ENCODE measurements around the gene CELF2. TPM values are rescaled to one million over a fixed set of nuclear protein-coding genes. Genes with fewer than 3 reads are reported as not detected.

Gene CELF2
- total RNA-seq, 1 donor from 2014 or later, result 3.8 TPM

- DNase-seq (ENCODE audit: low spot score, unreplicated experiment), result no peak
- peaks cover 5% of the 10 kb centered on the region for H3K4me1 Mint-ChIP-seq (ENCODE audit: low read depth)
- no peak for TF ChIP-seq CTCF (IDR thresholded peaks at IDR 0.05; ENCODE audit: unreplicated experiment)
- no peak overlapping the region for H3K27ac Mint-ChIP-seq
- peaks cover 22% of the 10 kb centered on the region for H3K27me3 Mint-ChIP-seq
- no peaks in the 10 kb centered on the region for H3K36me3 Mint-ChIP-seq (ENCODE audit: insufficient read depth)
- H3K4me3 Mint-ChIP-seq (ENCODE audit: low read depth), result no peak overlapping the region
- no peaks in the 10 kb centered on the region for H3K9me3 Mint-ChIP-seq (ENCODE audit: low read depth)
Measured at GRCh38 chr10:11223507-11224140, 206.0 kb downstream of the CELF2 start.

- Mint-ChIP-seq H3K27me3 (peaks cover 22% of the 10 kb centered on the region), H3K36me3 (ENCODE audit: insufficient read depth) (no peaks in the 10 kb centered on the region), H3K9me3 (ENCODE audit: low read depth) (no peaks in the 10 kb centered on the region), H3K4me3 (ENCODE audit: low read depth) (no peak overlapping the region), H3K4me1 (ENCODE audit: low read depth) (peaks cover 2% of the 10 kb centered on the region), H3K27ac (no peak overlapping the region)
- no peak for TF ChIP-seq CTCF (IDR thresholded peaks at IDR 0.05; ENCODE audit: unreplicated experiment)
- DNase-seq (ENCODE audit: low spot score, unreplicated experiment), result no peak
Measured at GRCh38 chr10:11224321-11224720, 206.6 kb downstream of the CELF2 start.

- TF ChIP-seq CTCF (IDR thresholded peaks at IDR 0.05; ENCODE audit: unreplicated experiment), result no peak
- no peaks in the 10 kb centered on the region for H3K4me1 Mint-ChIP-seq (ENCODE audit: low read depth)
- H3K27ac Mint-ChIP-seq, result no peak overlapping the region
- H3K27me3 Mint-ChIP-seq, result peaks cover 23% of the 10 kb centered on the region
- no peak for DNase-seq (ENCODE audit: low spot score, unreplicated experiment)
- H3K36me3 Mint-ChIP-seq (ENCODE audit: insufficient read depth), result no peaks in the 10 kb centered on the region
- no peak overlapping the region for H3K4me3 Mint-ChIP-seq (ENCODE audit: low read depth)
- H3K9me3 Mint-ChIP-seq (ENCODE audit: low read depth), result no peaks in the 10 kb centered on the region
Measured at GRCh38 chr10:11224792-11225416, 207.2 kb downstream of the CELF2 start.

GRCh38 chr10:11225935-11226334, 208.3 kb downstream of the CELF2 start:
- Mint-ChIP-seq H3K9me3 (ENCODE audit: low read depth) (no peaks in the 10 kb centered on the region), H3K4me1 (ENCODE audit: low read depth) (no peaks in the 10 kb centered on the region)

GRCh38 chr10:11227103-11227502, 209.4 kb downstream of the CELF2 start:
- DNase-seq (ENCODE audit: low spot score, unreplicated experiment), result no peak
- no peaks in the 10 kb centered on the region for H3K36me3 Mint-ChIP-seq (ENCODE audit: insufficient read depth)
- no peak for TF ChIP-seq CTCF (IDR thresholded peaks at IDR 0.05; ENCODE audit: unreplicated experiment)
- no peaks in the 10 kb centered on the region for H3K9me3 Mint-ChIP-seq (ENCODE audit: low read depth)
- H3K4me1 Mint-ChIP-seq (ENCODE audit: low read depth), result no peaks in the 10 kb centered on the region
- H3K4me3 Mint-ChIP-seq (ENCODE audit: low read depth), result no peak overlapping the region
- H3K27me3 Mint-ChIP-seq, result peaks cover 27% of the 10 kb centered on the region
- no peak overlapping the region for H3K27ac Mint-ChIP-seq

More at GRCh38 chr10:11225935-11226334, 208.3 kb downstream of the CELF2 start:
- H3K27ac Mint-ChIP-seq, result no peak overlapping the region
- DNase-seq (ENCODE audit: low spot score, unreplicated experiment), result no peak
- no peak for TF ChIP-seq CTCF (IDR thresholded peaks at IDR 0.05; ENCODE audit: unreplicated experiment)
- no peaks in the 10 kb centered on the region for H3K36me3 Mint-ChIP-seq (ENCODE audit: insufficient read depth)
- H3K27me3 Mint-ChIP-seq, result peaks cover 22% of the 10 kb centered on the region
- no peak overlapping the region for H3K4me3 Mint-ChIP-seq (ENCODE audit: low read depth)
